T-helper 2 cell treated with Interferon-gamma antibody and Interleukin-4, amounts not matched to agents 5 μg/mL and 100 μg/mL, for 36 hours (primary cell): Measurements from ENCODE around the gene FAT3.

Source experiments
- DNase-seq: peaks from one replicate; pipeline ENCODE4 v3.0.0; 2021; ENCODE audit warnings: low spot score
- H3K27ac Mint-ChIP-seq: one replicate; pipeline ENCODE4 v1.8.0; 2021; ENCODE audit warnings: mild to moderate bottlenecking, mixed read lengths
- H3K27me3 Mint-ChIP-seq: one replicate; pipeline ENCODE4 v1.8.0; 2021; ENCODE audit warnings: low read depth, mixed read lengths
- H3K36me3 Mint-ChIP-seq: one replicate; pipeline ENCODE4 v1.8.0; 2021; ENCODE audit warnings: low read depth, mixed read lengths
- H3K4me1 Mint-ChIP-seq: one replicate; pipeline ENCODE4 v1.8.0; 2021; ENCODE audit warnings: low read depth, mixed read lengths
- H3K4me3 Mint-ChIP-seq: one replicate; pipeline ENCODE4 v1.8.0; 2022; ENCODE audit warnings: mild to moderate bottlenecking, moderate library complexity, mixed read lengths
- H3K9me3 Mint-ChIP-seq: one replicate; pipeline ENCODE4 v1.8.0; 2021; ENCODE audit warnings: mixed read lengths

Gene FAT3

DNA sequence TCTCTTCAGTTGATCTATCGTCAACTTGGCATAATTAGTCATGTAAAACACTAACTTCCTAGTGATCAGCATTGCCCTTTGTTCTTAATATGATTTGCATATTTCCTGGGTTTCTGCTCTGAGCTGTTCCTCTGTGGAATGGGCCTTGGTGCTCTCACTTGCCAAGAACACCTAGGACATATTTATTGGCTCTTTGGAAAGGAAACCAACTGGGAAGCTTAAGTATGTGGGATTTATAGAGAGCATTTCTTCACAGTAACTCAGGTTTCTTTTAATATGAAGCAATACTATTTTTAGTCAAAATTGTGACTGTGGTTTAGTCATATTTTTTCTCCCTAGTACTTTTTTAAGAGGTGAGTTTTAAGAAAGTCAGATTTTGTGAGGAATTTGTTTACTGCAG, 28.8 kb downstream of the FAT3 start:
- no peak overlapping the region for H3K4me3 Mint-ChIP-seq
- no peaks in the 10 kb centered on the region for H3K27me3 Mint-ChIP-seq
- H3K27ac Mint-ChIP-seq = no peak overlapping the region

GRCh38 chr11:92253945-92254344, 29.3 kb downstream of the FAT3 start:
- no peaks in the 10 kb centered on the region for H3K4me1 Mint-ChIP-seq
- no peak for DNase-seq
- H3K4me3 Mint-ChIP-seq = no peak overlapping the region
- H3K36me3 Mint-ChIP-seq = no peaks in the 10 kb centered on the region
- H3K27me3 Mint-ChIP-seq = no peaks in the 10 kb centered on the region
- no peak overlapping the region for H3K27ac Mint-ChIP-seq
- no peaks in the 10 kb centered on the region for H3K9me3 Mint-ChIP-seq

More for the DNA sequence above, 28.8 kb downstream of the FAT3 start:
- DNase-seq = no peak
- Mint-ChIP-seq H3K4me1 (no peaks in the 10 kb centered on the region), H3K9me3 (no peaks in the 10 kb centered on the region), H3K36me3 (no peaks in the 10 kb centered on the region)

GRCh38 chr11:92257536-92257935, 32.9 kb downstream of the FAT3 start:
- H3K4me1 Mint-ChIP-seq = no peaks in the 10 kb centered on the region
- no peaks in the 10 kb centered on the region for H3K27me3 Mint-ChIP-seq
- H3K4me3 Mint-ChIP-seq = no peak overlapping the region
- DNase-seq = no peak
- no peaks in the 10 kb centered on the region for H3K9me3 Mint-ChIP-seq
- no peaks in the 10 kb centered on the region for H3K36me3 Mint-ChIP-seq
- no peak overlapping the region for H3K27ac Mint-ChIP-seq

DNA sequence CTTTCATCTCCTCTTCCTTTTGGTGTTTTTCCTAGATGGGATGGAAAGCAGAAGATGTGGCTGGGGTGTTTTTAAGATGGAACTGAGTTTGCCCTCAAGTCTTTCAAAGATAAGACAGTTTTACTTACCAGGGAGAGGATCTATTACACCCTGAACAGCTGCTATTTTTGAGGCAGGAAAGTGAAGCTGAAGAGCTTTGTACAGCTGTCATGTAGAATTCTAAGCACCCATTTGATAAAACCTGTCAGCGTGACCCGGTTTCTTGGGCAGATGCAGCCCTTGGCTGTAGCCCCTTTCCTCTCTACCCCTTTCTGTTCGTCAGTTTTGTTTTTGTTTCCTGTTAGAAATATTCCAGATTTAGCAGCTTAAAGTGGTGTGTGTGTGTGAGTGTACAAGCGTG, 35.2 kb downstream of the FAT3 start:
- no peaks in the 10 kb centered on the region for H3K9me3 Mint-ChIP-seq
- H3K4me3 Mint-ChIP-seq = no peak overlapping the region
- no peaks in the 10 kb centered on the region for H3K4me1 Mint-ChIP-seq
- DNase-seq = no peak
- no peaks in the 10 kb centered on the region for H3K36me3 Mint-ChIP-seq
- no peak overlapping the region for H3K27ac Mint-ChIP-seq
- no peaks in the 10 kb centered on the region for H3K27me3 Mint-ChIP-seq

GRCh38 chr11:92264350-92264749, 39.7 kb downstream of the FAT3 start:
- Mint-ChIP-seq H3K27ac (no peak overlapping the region), H3K9me3 (no peaks in the 10 kb centered on the region), H3K4me3 (no peak overlapping the region), H3K4me1 (no peaks in the 10 kb centered on the region), H3K27me3 (no peaks in the 10 kb centered on the region), H3K36me3 (no peaks in the 10 kb centered on the region)
- DNase-seq = no peak

DNA sequence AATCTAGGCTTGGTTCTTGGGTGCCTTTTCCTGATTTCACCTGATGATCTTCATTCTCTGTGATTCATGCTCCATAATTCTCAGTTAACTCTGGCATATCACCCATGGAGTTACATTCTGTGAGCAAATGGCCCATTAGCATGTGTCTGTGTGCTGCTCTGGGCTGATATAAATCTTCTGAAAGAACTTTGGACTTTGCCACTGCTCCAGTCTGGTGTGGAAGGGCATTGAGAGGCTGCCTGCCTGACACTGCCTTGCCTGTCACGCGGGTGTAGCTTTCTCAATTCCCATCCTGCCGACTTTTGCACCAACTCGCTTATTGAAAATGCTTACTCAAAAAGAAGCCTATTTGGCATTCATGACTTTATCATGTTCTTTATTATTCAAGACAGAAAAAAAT, 42.2 kb downstream of the FAT3 start:
- Mint-ChIP-seq H3K9me3 (no peaks in the 10 kb centered on the region), H3K36me3 (no peaks in the 10 kb centered on the region), H3K27ac (no peak overlapping the region), H3K4me3 (no peak overlapping the region), H3K4me1 (no peaks in the 10 kb centered on the region), H3K27me3 (no peaks in the 10 kb centered on the region)
- no peak for DNase-seq

GRCh38 chr11:92267278-92267677, 42.7 kb downstream of the FAT3 start:
- DNase-seq = no peak
- no peak overlapping the region for H3K4me3 Mint-ChIP-seq
- no peaks in the 10 kb centered on the region for H3K9me3 Mint-ChIP-seq
- H3K27me3 Mint-ChIP-seq = no peaks in the 10 kb centered on the region
- H3K36me3 Mint-ChIP-seq = no peaks in the 10 kb centered on the region
- no peaks in the 10 kb centered on the region for H3K4me1 Mint-ChIP-seq
- no peak overlapping the region for H3K27ac Mint-ChIP-seq

GRCh38 chr11:92267968-92268367, 43.4 kb downstream of the FAT3 start:
- Mint-ChIP-seq H3K9me3 (no peaks in the 10 kb centered on the region), H3K27ac (no peak overlapping the region), H3K27me3 (no peaks in the 10 kb centered on the region), H3K4me1 (no peaks in the 10 kb centered on the region), H3K36me3 (no peaks in the 10 kb centered on the region), H3K4me3 (no peak overlapping the region)
- DNase-seq = no peak

DNA sequence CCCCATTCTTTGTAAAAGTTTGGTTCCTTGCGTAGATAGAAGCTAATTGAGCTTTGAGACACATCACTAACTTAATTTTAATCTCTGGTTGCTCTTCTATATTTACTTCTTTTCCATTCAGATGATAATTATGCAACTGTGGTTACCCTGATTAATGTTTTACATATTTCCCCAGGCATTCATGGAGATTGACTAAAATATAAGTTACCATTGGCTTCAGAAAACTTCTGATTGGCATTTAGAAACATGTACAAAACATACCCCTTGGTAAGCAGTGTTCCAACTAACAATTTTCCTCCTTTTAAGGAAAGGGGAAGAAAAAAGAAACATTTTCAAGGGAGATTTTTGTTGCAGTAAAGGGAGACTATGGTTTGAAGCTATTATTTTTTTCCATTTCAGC, 43.9 kb downstream of the FAT3 start:
- no peak for DNase-seq
- no peaks in the 10 kb centered on the region for H3K36me3 Mint-ChIP-seq
- no peaks in the 10 kb centered on the region for H3K9me3 Mint-ChIP-seq
- H3K4me3 Mint-ChIP-seq = no peak overlapping the region
- H3K27ac Mint-ChIP-seq = no peak overlapping the region
- no peaks in the 10 kb centered on the region for H3K4me1 Mint-ChIP-seq
- no peaks in the 10 kb centered on the region for H3K27me3 Mint-ChIP-seq

GRCh38 chr11:92269021-92269420, 44.4 kb downstream of the FAT3 start:
- no peak for DNase-seq
- Mint-ChIP-seq H3K36me3 (no peaks in the 10 kb centered on the region), H3K9me3 (no peaks in the 10 kb centered on the region), H3K4me1 (no peaks in the 10 kb centered on the region), H3K27ac (no peak overlapping the region), H3K4me3 (no peak overlapping the region), H3K27me3 (no peaks in the 10 kb centered on the region)

- Mint-ChIP-seq H3K36me3 (no peaks in the 10 kb centered on the region), H3K4me1 (no peaks in the 10 kb centered on the region), H3K9me3 (no peaks in the 10 kb centered on the region), H3K27me3 (no peaks in the 10 kb centered on the region), H3K27ac (no peak overlapping the region), H3K4me3 (no peak overlapping the region)
- DNase-seq = no peak
These were observed 45.2 kb downstream of the FAT3 start for GRCh38 chr11:92269841-92270240.

- Mint-ChIP-seq H3K27me3 (no peaks in the 10 kb centered on the region), H3K9me3 (no peaks in the 10 kb centered on the region), H3K4me1 (no peaks in the 10 kb centered on the region), H3K4me3 (no peak overlapping the region), H3K27ac (no peak overlapping the region), H3K36me3 (no peaks in the 10 kb centered on the region)
- no peak for DNase-seq
These were observed 48.0 kb downstream of the FAT3 start for GRCh38 chr11:92272651-92273050.
